Stimulated activated CD8-positive, alpha-beta memory T cell treated with anti-CD3 and anti-CD28 coated beads, Interleukin-7, amount 100 ng/mL, for 1 hour (primary cell): ENCODE data around the gene FAM170B.

Source experiments
- DNase-seq, 2 donors: peaks; one replicate each; pipeline ENCODE4 v3.0.0-alpha.2; 2020; ENCODE audit warnings: low read depth in 2 of 2

The FAM170B gene

DNA sequence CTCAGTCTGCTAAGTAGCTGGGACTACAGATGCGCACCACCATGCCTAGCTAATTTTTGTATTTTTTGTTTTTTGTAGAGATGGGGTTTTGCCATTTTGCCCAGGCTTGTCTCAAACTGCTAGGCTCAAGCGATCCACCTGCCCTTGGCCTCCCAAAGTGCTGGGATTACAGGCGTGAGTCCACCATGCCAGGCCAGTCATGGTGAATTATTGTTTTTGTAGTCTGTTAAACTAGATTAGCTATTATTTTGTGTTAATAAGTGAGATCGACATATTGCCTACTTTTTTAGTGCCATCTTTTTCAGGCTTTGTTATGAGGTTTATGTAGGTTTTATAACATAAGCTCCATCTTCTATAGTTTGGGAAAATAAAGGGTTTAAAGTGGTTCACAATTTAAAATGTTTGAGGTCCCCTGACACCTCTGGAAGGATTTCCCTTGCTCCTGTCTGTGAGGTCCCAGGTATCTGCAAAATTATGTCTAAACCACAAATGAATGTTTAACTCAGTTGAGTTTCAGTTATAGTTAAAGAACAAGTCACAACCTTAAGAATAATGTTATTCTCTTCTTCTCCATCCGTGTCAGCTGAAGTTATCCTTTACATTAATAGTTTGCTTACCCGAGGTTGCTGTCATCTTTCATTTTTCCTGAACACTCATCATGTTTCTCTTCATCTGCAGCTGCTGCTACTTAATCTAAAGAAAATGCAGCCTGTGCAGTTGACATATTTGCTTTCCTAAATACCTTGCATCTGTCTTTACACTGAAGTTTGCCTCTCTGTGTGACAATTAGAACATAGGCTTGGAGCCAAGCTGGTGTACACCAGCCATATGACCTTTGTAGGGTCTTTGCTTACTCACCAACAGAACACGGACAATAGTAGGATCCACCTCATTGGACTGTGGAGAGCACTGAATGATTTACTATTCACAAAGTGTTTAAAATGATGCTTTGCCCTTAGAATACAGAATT lies 9.6 kb downstream of the FAM170B start:
- DNase-seq = no peak

DNA sequence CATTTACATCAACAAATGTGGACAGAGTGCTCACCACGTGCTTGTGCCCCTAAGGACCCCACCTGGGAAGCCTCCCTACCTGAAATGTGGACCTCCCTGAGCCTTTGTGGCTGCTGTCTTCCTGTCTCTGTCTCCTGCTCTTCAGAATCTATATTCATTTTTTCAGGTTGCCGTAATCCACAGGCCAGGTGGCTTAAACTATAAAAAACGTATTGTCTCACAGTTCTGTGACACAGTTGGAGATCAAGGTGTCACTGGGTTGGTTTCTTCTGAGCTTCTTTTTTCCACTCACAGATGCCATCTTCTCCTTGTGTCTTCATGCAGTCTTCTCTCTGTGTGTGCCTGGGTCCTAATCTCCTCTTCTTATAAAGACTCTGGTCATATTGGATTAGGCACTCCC lies 12.9 kb downstream of the FAM170B start:
- no peak for DNase-seq

DNA sequence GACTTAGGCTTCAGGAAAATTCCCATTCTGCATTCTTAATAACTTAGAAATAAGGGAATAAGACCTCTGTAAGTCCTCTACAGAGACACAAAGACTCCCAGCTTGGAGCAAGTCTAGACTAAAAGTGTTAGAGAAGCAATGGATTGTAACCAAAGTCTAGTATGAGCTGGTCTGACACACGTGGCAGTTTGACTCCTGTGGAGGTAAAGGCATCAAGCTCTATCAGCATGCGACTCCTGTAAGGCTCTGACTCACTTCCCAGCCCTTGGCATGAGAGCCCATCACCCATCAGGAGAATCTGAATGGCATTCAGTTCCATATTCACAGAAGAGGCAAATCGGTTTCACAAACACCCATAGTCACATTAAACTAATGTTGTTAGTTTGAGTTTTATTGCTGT lies 14.1 kb downstream of the FAM170B start:
- no peak for DNase-seq

DNA sequence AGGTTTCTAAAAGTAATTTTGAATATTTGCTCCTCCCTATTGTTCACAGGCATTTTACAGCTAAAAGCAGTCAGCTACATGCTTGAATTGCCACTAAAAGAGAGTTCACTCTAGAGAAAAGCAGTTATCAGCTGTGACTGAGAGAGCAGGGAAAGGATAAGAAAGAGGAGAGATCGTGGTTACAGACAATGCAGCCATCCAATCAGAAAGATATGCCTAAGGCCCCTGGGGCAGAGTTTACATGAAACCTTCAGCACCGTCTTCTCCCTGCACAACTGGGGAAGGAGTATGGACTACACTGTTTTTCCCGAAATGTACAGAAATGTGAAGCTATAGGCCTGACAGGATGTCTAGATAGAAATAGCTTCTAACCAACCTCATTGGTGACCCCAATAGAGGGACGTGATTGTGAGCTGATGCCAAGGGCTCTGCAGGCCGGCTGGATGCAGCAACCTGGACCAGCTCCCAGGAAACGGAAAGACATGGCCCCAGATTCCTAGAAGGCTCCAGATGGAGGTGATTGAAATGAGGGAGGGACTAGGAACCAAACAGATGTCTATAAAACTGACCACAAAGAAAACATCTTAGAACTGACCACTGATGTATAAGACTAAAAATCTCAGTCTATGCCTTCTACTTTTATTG lies 15.3 kb downstream of the FAM170B start:
- no peak for DNase-seq

DNA sequence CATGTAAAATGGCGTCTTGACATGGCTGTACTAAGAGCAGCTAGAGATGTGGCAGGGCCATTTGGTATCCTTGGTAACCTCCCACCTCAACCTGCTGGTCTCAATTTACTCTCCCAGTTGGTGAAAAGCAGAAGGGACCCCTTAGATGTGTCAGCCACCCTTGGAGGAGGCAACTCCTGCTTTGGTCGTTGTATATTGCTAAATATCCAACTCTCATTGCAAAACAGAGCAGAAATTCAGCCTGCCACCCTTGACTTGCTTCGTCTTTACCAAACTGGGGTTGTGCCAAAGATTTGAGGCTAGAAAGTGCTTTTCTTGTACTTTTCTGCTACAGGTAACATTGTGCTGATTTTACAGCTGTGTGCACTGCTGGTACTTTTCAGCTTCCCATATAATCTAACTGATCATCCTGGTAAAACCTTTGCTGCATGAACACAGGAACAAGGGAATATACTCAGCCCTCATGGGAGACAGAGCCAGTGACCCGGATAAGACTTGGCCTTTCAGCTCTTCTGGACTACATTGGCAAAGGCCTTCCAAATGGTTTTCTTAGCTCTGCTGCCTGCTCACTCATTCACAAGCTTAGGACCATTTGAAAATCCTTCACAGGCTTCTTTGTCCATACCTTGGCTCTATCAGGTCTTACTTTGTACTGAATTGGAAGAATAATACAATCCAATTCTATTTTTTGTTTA lies 16.3 kb downstream of the FAM170B start:
- DNase-seq = no peak

DNA sequence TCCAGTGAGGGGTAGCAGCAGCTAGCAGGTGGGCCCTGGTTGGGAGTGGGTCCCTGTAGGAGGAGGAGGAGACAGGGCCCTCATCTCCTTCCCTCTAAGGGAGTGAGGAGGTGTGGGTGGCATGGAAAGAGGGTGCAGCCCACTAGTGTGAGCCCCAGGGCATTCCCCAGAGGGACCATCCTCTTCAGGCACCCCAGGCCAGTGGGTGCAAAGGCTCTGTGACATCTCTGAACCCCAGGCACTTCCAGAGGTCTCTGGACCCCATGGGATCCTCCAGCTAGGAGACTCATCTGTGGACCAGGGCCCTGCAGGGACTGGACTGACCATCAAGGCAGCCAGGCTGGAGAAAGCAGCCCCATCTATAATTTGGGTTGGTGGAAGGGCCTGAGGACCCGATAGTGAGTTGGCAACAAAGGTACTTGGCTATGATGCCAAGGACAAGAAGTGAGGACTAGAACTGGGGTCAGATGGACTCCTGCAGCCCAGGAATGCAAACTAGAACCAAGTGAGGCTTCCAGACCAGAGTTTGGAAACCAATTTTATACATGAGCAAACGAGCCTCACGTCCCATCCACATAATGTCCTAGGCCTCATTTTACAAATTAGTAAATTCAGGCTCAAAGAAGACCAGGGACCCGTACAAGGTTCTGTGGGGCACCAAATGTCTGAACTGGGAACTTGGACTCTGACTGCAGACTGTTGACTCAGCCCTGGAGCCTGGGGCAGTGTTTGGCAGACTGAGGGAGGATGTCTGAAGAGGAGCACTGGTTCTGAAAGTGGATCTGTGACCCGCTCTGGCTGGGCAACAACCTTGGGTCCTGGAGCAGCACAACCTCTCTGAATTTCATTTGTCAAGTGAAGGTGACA lies 17.1 kb downstream of the FAM170B start:
- DNase-seq = no peak

DNA sequence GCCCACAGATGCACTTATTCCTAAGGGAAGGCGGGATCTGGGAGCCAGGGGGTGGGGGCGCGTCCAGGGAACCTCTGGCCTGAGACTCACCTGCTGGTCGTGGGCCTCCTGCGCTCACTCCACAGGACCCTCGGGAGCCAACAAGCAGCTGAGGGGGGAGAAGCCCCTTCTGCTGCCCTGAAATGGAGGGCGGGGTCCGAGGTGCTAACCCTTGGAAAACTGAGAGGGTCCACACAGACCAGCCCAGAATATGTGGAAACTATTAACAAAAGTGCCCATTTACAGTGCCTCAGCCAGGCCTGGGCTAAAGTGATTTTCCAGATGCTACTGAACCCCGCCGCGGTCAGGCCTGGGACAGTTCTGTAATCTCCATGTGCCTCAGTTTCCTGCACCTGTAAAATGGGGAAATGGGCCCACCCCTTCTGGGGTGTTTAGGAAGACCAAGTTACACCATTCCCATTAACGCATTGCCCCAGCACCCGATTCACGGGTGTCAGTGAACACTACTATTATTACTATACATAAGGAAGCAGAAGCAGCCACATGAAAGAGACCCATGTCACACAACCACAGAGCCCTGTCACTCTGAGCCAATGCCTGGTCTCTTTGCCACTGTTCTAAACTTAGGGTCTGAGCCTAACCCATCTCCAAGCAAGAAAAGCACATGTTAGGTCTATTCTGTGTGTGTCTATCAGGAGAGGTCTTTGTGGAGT lies 17.9 kb downstream of the FAM170B start:
- no peak for DNase-seq

DNA sequence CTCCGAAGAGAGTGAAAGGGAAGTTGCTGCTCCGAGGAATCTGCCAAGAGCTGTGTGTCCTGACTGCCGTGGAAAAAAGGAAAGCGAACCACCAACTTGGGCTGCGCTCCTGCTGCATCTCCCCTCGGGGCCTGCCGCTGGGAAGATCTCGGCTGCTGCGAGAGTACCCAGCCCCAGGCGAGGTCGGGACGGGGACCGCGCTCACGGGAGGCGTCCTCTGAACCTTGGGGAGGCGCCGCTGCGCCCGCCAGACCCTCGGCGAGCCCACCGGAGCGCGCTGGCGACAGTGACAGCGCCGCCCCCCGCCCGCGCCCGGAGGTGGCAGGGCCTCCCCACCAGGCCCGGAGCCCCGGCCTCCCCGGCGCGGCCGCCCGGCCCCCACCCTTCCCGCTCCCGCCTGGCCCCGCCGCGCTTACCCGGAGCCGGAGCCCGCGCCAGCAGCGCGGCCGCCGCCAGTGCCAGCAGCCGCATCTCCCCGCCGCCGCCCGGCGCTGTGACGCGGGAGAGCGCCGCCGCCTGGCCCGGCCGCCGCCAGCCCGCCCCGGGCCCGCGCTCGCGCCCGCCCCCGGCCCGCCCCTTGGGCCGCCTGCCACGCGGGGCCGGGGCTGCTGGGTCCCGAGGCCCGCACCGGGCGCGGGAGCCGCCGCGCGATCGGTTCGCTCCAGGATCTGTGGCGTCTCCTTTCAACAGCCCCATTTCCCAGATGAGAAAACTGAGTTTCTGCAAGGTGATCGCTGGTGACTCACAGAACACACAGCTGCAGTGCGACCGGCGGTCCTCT lies 18.6 kb downstream of the FAM170B start, which contains the start of gene VSTM4:
Gene VSTM4 (minus strand): TSS at position 508 of the 781 bp plus-strand sequence. CDS start 37 bp downstream, at position 471.
- no peak for DNase-seq

DNA sequence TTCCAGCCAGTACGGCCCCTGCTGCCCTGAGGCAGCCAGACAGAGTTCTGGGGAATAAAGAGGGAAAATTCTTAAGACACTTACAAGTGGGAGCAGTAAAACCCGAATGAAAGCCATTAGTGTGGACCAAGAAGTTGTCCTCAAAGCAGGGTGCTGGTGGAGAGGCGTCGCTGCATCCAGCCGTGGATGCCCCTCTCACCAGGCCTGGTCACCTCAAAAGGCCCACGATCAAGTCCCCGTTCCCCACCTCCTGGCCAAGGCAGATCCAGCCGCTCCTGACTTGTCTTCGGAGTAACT lies 19.2 kb downstream of the FAM170B start:
- no peak for DNase-seq

DNA sequence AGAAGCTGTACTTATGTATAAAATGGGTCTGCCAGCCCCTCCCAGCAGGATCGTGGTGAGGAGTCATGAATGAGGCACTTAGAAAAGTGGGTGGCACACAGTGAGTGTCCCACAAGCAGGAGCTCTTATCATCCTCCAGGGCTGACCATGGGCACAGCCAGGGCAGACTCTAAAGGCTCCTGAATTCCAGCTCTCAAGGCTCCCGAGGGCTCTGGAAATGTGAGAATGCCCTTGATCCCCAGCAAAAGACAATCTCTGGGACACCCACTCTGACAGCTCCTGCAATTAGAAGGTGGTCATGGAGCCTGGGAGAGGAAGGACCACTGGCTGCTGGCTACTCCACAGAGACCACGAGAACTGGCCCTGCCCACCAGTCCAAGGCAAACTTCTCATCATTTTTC lies 20.1 kb downstream of the FAM170B start:
- DNase-seq = no peak

DNA sequence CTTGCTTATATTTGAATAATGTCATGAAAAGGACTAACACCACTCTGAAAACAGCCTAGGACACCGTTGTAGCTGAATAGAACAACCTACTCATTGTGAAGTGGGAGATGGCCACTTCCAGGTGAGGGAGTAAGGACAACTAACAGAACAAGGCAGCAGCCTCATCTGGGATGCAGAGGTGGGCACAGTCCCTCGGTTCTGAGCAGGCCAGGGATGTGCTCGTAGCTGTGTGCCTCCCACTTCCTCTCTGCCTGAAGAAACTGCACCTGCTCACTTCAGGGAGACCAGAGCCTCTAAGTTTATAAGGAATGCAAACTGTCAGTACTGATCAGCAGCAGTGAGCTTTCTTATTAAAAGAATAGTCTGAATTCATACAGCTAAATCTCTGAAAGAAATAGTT lies 21.0 kb downstream of the FAM170B start:
- no peak for DNase-seq

DNA sequence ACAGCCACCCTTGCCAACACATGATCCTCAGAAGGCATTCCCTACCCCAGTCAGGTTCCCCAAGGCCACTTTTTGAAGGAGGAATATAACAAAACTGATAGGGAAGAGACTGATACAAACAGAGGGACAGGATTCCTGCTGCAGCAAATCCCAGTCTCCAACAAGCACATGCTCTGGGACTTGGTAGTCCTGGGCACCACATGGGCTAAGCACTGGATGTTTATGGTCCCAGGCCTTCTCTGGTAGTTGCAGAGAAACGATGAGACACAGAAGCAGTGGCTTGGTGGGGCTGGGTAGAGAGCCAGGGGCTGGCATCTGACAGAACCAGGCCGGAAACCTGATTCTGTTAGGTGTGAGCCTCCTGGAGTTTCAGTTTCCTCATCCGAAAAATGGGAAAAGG lies 21.7 kb downstream of the FAM170B start:
- DNase-seq = no peak

DNA sequence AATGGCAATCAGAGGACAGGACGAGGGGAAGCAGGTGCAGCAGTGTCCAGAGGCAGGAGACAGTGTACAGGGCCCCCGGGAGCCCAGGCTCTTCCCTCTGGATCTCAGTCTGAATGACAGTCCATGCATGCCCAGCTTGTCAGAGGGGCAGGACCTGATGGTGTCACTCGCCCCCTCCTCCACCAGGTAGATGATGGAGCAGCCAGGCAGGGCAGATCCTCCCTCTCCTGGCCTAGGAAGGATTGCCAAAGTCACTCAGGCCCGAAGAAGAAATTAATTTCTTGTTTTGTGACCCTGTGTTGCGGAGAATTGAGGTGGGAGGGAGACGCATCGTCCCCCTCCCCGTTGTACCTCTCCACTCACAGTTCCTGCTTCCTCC lies 22.5 kb downstream of the FAM170B start:
- no peak for DNase-seq

DNA sequence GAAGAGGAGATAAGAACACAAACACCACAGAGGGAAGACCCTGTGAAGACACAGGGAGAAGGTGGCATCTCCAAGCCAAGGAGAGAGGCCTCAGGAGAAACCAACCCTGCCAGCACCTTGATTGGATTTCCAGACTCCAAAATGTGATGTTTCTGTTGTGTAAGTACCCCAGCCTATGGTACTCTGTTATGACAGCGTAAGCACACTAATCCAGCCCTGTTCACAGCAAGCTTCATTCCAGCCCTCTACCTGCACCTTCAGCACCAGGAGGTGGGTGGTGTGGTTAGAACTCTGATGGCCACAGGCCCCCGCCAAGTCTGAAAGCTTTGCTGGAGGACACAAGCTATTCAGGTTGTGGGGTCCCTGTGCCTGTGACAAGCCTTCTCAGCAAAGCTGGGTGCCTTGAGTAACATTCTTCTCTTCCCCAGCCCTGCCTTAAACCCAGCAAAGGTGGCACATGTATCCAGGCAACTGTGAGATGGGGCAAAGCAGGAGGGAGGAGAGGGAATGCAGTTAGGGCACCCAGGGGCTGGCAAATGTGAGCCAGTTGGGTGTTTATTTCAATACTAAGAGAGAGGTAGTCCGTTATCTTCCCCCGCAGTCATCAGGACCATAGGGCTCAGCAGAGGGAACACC lies 23.0 kb downstream of the FAM170B start:
- no peak for DNase-seq

DNA sequence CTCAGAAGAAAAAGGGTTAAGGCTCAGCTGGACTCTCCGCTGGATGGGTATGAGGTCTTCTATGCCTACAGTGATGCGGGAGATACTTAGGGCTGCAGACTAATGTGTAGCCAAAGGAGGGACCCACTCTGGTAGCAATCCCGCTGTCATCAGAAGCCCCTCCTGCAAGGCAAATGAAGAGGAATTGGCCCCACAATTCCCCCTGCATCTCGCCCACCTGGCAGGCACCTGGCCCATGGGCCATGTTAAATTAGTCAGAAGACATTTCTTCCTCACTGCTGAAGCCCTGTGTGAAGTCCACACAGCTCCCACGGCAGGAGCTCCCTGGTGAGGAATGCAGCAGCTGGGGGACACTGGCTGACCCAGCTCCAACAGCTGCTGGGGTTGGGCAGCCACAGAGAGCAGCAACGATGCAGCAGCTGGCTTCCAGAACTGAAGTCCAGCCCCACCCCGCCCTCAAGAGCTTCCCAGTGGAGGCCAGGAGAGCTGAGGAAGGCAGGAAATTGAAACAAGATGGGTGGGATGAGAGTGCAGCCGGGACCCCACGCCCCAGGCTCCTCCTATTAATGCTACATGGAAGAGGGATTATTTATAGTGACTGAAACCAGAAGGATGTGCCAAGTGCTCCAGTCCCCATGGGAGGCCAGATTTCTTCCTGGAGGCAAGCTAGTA lies 24.0 kb downstream of the FAM170B start:
- no peak for DNase-seq

DNA sequence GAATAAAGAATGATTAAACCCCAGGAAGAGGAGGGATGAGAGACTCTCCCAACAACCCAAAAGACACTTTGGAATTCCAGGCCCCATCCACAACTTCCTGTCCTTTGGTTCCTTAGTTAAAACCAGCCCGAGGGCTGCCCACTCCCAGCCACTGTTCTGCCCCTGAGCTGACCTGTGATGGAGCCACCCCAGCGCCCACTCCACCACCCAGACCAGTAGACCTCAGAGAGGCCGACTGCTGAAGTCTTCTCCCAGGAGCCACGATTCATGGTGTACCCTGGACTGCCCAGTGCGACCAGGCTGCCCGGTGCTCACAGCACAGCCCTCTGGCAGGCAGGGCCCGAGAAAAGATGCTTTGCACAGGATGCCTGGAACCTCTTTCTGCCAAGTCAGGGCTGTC lies 25.2 kb downstream of the FAM170B start:
- DNase-seq = no peak

DNA sequence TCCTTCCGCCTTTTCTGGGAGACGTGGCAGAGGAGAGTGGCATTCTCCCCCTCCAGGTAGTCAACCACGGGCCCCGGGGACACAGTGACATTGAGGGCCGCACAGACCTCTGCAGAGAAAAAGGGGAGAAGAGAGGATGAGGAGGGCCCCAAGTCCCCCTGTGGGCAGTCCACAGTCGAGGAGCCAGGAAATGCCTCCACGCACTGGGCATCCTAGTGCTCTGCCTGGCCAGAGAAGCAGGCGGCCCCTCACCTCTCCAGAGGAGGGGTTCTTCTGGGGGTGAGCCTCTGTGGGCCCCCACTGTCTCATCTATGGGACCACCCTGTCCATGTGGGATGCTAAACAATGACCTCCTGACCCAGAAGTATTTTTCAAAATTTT lies 25.9 kb downstream of the FAM170B start:
- no peak for DNase-seq

DNA sequence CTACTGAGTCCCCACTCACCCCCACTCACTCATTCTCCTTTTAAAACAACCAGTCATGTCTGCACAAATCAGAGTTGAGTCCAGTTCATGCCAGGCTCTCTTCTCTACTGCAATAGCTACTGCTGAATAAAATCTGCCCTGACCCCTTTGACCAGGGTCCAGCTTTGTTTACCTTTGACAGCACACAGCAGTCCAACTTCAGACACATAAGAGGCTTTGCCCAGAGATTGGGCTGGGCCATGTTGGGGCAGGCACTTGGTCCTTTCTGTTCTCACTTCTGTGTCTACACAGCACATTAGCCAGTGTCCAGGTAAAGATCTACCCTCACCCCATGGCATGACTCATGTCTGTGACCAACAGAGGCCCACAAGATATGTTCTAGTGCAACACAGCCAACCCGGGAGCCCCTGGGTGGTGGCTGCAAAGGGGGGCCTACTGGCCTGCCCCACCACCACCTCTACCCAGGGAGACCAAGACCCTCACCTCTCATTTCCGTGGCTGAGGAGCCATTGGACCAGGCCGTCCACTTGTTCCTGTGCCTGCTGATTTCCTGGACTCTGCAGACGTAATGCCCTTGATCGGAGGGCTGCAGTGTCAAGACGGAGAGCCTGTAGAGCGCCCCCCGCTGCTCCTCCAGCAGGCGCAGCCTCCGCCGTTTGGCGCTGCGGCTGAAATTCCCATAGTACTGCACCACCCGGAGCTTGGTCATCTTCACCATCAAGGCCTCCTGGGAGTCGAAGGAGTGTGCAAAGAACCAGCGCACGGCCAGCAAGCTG lies 26.5 kb downstream of the FAM170B start:
- no peak for DNase-seq

DNA sequence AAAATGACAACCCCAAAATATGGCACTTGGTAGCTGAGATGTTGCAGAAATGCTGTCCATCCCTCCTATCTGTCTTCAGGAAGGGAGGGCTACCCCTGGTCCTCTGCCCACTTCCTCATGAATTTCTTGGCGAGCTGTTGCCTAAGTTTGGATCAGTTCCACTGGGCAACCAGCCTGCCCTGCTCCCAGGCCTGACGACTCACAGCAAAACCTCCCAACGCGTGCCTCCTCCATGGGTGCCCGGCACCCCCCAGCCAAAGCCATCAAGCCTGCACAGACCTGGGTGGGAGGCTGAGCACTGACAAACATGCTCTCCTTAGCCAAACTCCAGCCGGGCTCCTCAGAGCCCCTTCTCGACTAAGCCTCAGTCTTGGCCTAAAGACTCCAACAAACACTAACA lies 27.4 kb downstream of the FAM170B start:
- DNase-seq = no peak
